ENCODE measurements around the gene NEGR1.

NEGR1 gene

GRCh38 chr1:71834601-71835441, 447.5 kb downstream of the NEGR1 start:
- no peak for DNase-seq

- no peak for DNase-seq
Observed at GRCh38 chr1:71831646-71832045, 450.7 kb downstream of the NEGR1 start.

- DNase-seq: no peak
Observed at GRCh38 chr1:71829346-71829745, 453.0 kb downstream of the NEGR1 start.

GRCh38 chr1:71828431-71829012, 453.8 kb downstream of the NEGR1 start:
- DNase-seq: no peak

GRCh38 chr1:71823708-71824305, 458.5 kb downstream of the NEGR1 start:
- no peak for DNase-seq

GRCh38 chr1:71817028-71817427, 465.3 kb downstream of the NEGR1 start:
- no peak for DNase-seq

- no peak for DNase-seq
Observed at GRCh38 chr1:71809085-71809484, 473.3 kb downstream of the NEGR1 start.

- no peak for DNase-seq
Observed at GRCh38 chr1:71804140-71804539, 478.2 kb downstream of the NEGR1 start.

GRCh38 chr1:71796006-71796405, 486.3 kb downstream of the NEGR1 start:
- no peak for DNase-seq

- DNase-seq: no peak
Observed at GRCh38 chr1:71792264-71792663, 490.1 kb downstream of the NEGR1 start.

GRCh38 chr1:71788113-71788512, 494.2 kb downstream of the NEGR1 start:
- no peak for DNase-seq

- DNase-seq: no peak
Observed at GRCh38 chr1:71787699-71788098, 494.6 kb downstream of the NEGR1 start.

- DNase-seq: no peak
Observed at GRCh38 chr1:71786218-71786617, 496.1 kb downstream of the NEGR1 start.

- DNase-seq: peak; percentile 1
Observed at GRCh38 chr1:71785450-71785849, 496.9 kb downstream of the NEGR1 start.

- DNase-seq: no peak
Observed at GRCh38 chr1:71785000-71785399, 497.3 kb downstream of the NEGR1 start.

GRCh38 chr1:71784241-71784640, 498.1 kb downstream of the NEGR1 start:
- DNase-seq: no peak

- no peak for DNase-seq
Observed at GRCh38 chr1:71783071-71783470, 499.3 kb downstream of the NEGR1 start.

- DNase-seq: no peak
Observed at GRCh38 chr1:71781450-71781849, 500.9 kb downstream of the NEGR1 start.

- peak; percentile 29 for DNase-seq
Observed at GRCh38 chr1:71780681-71781080, 501.7 kb downstream of the NEGR1 start.

GRCh38 chr1:71778940-71779339, 503.4 kb downstream of the NEGR1 start:
- DNase-seq: no peak

GRCh38 chr1:71777094-71777493, 505.2 kb downstream of the NEGR1 start:
- no peak for DNase-seq

GRCh38 chr1:71774705-71775104, 507.6 kb downstream of the NEGR1 start:
- no peak for DNase-seq

- DNase-seq: peak; percentile 68
Observed at GRCh38 chr1:71770121-71770520, 512.2 kb downstream of the NEGR1 start.

- DNase-seq: no peak
Observed at GRCh38 chr1:71766748-71767147, 515.6 kb downstream of the NEGR1 start.

All from EL (cell line).